IPS-18a (cell line): ENCODE data around the gene CPTP.

Experiments
- H3K27ac ChIP-seq: one replicate; pipeline ENCODE4 v1.5.1; 2013; ENCODE audit warnings: low read length
- H3K27me3 ChIP-seq: one replicate; pipeline ENCODE4 v1.6.1; 2013; ENCODE audit warnings: mild to moderate bottlenecking, low read length; ENCODE audit not compliant: control insufficient read depth, insufficient read depth
- H3K36me3 ChIP-seq: one replicate; pipeline ENCODE4 v1.6.1; 2013; ENCODE audit warnings: low read depth, low read length; ENCODE audit not compliant: control insufficient read depth
- H3K4me1 ChIP-seq: one replicate; pipeline ENCODE4 v1.6.1; 2013; ENCODE audit warnings: low read depth, low read length; ENCODE audit not compliant: control insufficient read depth
- H3K4me3 ChIP-seq: one replicate; pipeline ENCODE4 v1.5.1; 2013; ENCODE audit warnings: low read length
- H3K9ac ChIP-seq: one replicate; pipeline ENCODE4 v1.6.1; 2013; ENCODE audit warnings: mild to moderate bottlenecking, low read length, moderate library complexity
- H3K9me3 ChIP-seq: one replicate; pipeline ENCODE4 v1.6.1; 2013; ENCODE audit warnings: low read depth, low read length; ENCODE audit not compliant: control insufficient read depth

CPTP gene

DNA sequence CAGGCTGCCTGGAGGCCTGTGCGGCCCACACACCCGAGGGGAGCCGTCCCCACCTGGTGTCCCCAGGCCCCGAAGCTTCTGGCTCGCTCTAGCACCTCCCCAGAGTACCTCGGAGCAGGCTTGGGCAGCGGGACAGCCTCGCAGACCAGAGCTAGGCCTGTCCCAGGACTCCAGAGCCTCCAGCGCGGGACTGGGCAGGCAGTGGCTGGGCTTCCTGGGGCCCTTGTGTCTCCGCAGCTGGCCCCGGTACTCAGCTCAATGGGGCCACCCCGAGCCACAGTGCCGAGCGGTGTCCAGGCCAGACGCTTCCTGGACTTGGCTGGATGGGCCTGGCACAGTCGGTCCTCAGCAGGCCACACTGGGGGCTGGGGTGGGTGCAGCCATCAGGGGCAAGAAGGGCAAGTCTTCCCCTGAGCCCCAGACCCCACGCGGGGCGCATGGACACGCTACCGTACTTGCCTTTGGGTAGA lies 39.5 kb upstream of the CPTP start:
- no peak overlapping the region for H3K27ac ChIP-seq
- H3K9ac ChIP-seq, result no peak overlapping the region
- H3K4me3 ChIP-seq, result no peak overlapping the region
- H3K27me3 ChIP-seq, result no peaks in the 10 kb centered on the region
- H3K36me3 ChIP-seq, result no peaks in the 10 kb centered on the region
- H3K4me1 ChIP-seq, result no peaks in the 10 kb centered on the region
- no peaks in the 10 kb centered on the region for H3K9me3 ChIP-seq

DNA sequence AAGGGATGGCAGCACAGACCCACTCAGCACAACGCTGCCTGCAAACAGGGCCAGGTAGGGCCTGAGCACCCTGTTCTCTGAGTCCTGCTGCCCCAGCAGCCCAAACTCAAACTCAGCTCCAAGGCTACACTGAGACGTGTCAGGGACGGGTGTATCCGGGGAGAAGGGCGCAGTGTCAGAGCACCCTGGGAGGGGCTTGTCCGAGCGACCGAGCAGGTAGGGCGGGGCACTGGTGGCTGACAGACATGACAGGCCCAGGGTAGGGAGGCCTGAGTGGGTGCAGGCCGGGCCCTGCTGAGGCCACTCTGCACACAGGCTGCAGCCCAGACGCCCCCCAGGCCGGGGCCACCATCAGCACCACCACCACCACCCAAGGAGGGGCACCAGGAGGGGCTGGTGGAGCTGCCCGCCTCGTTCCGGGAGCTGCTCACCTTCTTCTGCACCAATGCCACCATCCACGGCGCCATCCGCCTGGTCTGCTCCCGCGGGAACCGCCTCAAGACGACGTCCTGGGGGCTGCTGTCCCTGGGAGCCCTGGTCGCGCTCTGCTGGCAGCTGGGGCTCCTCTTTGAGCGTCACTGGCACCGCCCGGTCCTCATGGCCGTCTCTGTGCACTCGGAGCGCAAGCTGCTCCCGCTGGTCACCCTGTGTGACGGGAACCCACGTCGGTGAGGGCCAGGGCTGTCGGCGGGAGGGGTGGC lies 38.8 kb upstream of the CPTP start:
- Histone ChIP-seq H3K36me3 (no peaks in the 10 kb centered on the region), H3K27me3 (no peaks in the 10 kb centered on the region), H3K9me3 (no peaks in the 10 kb centered on the region), H3K27ac (no peak overlapping the region), H3K4me1 (no peaks in the 10 kb centered on the region), H3K9ac (no peak overlapping the region), H3K4me3 (no peak overlapping the region)

- Histone ChIP-seq H3K36me3 (no peaks in the 10 kb centered on the region), H3K4me1 (no peaks in the 10 kb centered on the region), H3K9me3 (no peaks in the 10 kb centered on the region), H3K9ac (no peak overlapping the region), H3K4me3 (no peak overlapping the region), H3K27me3 (no peaks in the 10 kb centered on the region), H3K27ac (no peak overlapping the region)
Observed at GRCh38 chr1:1286313-1287261, 38.0 kb upstream of the CPTP start.

DNA sequence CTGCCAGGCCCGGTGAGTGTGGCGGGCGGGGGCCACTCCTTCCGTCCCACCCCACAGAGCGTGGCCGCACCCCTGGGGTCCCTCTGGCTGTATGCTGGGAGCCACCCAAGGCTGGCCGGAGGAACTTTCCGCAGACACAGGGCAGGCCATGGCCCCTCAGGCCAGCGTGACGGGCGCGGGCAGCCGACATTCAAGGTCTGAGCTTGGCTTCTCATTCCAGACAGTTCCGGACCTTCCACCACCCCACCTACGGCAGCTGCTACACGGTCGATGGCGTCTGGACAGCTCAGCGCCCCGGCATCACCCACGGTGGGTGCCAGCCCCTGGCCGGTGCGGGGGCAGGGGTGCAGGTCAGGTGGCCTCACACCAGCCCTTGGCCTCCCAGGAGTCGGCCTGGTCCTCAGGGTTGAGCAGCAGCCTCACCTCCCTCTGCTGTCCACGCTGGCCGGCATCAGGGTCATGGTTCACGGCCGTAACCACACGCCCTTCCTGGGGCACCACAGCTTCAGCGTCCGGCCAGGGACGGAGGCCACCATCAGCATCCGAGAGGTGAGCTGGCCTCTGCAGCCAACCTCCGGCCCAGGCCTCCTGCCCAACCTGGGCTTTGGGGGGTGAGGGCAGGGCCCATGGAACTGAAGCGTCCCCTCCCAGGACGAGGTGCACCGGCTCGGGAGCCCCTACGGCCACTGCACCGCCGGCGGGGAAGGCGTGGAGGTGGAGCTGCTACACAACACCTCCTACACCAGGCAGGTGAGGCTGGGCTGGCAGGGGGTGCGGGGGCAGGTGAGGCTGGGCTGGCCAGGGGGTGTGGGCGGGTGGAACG lies 37.1 kb upstream of the CPTP start:
- Histone ChIP-seq H3K9ac (no peak overlapping the region), H3K4me3 (no peak overlapping the region), H3K4me1 (no peaks in the 10 kb centered on the region), H3K36me3 (no peaks in the 10 kb centered on the region), H3K9me3 (no peaks in the 10 kb centered on the region), H3K27ac (no peak overlapping the region), H3K27me3 (no peaks in the 10 kb centered on the region)

GRCh38 chr1:1290238-1290731 lies 34.3 kb upstream of the CPTP start:
- Histone ChIP-seq H3K4me1 (no peaks in the 10 kb centered on the region), H3K27ac (no peak overlapping the region), H3K9me3 (no peaks in the 10 kb centered on the region), H3K9ac (no peak overlapping the region), H3K36me3 (no peaks in the 10 kb centered on the region), H3K27me3 (no peaks in the 10 kb centered on the region), H3K4me3 (no peak overlapping the region)

DNA sequence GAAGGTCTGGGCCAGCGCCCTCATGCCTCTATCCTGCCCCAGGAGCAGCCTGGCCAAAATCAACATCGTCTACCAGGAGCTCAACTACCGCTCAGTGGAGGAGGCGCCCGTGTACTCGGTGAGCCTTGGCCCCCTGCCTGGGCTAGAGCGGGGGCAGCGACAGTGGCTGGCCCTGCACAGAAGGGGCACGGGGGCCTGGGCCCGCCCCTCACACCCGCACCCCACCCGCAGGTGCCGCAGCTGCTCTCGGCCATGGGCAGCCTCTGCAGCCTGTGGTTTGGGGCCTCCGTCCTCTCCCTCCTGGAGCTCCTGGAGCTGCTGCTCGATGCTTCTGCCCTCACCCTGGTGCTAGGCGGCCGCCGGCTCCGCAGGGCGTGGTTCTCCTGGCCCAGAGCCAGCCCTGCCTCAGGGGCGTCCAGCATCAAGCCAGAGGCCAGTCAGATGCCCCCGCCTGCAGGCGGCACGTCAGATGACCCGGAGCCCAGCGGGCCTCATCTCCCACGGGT lies 33.5 kb upstream of the CPTP start:
- Histone ChIP-seq H3K27me3 (no peaks in the 10 kb centered on the region), H3K4me1 (no peaks in the 10 kb centered on the region), H3K9me3 (no peaks in the 10 kb centered on the region), H3K36me3 (no peaks in the 10 kb centered on the region), H3K27ac (no peak overlapping the region), H3K4me3 (no peak overlapping the region), H3K9ac (no peak overlapping the region)

DNA sequence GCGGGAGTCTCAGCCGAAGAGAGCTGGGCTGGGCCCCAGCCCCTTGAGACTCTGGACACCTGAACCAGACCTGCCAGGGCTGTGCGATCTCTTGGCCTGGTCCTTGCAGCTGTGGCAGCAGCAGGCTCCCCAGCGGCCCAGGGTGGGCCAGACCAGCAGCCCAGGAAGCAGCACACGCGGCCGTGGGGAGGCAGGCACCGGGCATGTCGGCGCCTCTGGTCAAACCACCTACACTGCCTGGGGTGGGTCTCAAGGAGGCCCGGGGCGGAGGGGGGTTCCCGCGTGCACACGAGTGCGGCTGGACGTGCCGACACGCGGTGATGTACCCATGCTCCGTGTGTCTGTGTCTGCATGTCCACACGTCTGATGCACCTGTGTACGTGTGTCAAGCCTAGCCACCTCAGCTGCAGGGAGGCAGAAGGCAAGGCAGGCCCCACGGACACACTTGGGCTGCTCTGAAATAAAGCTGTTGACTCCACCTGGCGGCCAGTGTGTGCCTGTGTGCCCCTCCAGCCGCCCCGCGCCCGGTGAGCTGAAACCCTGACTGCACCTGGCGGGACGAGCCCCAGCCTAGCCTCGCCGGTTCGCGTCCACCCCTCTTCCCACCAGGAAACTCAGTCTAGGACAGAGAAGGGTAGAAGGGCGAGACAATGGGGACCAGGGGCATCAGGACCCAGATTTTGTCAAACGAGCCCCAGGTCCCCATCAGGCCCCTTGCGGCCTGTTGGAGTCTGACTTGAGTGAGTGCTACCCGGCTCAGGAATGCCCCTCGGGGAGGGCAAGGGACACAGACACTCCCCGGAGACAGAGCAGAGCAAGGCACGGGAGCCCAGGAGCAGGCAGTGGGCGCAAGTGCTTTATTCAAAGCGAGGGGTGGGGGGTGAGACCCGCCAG lies 32.8 kb upstream of the CPTP start:
- Histone ChIP-seq H3K27me3 (no peaks in the 10 kb centered on the region), H3K4me1 (no peaks in the 10 kb centered on the region), H3K9ac (no peak overlapping the region), H3K9me3 (no peaks in the 10 kb centered on the region), H3K27ac (no peak overlapping the region), H3K4me3 (no peak overlapping the region), H3K36me3 (no peaks in the 10 kb centered on the region)

DNA sequence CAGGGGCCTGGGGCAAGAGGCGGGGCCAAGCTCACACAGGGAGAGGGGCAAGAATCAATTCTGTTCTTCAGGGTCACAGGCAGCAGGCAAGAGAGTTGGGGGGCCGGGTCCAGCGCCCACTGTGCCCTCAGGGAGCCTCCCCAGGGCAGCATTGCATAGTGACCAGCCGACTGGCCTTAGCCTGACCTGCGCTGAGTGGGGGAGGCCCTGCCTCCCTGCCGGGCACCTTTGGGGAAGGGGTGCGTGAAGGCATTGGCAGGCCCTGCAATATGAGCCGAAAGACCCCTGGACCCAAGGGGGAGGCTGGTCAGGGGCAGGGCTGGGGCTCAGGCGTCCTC lies 32.2 kb upstream of the CPTP start:
- H3K4me1 ChIP-seq, result no peaks in the 10 kb centered on the region
- H3K9ac ChIP-seq, result no peak overlapping the region
- H3K9me3 ChIP-seq, result no peaks in the 10 kb centered on the region
- H3K36me3 ChIP-seq, result no peaks in the 10 kb centered on the region
- no peak overlapping the region for H3K4me3 ChIP-seq
- no peaks in the 10 kb centered on the region for H3K27me3 ChIP-seq
- H3K27ac ChIP-seq, result no peak overlapping the region

DNA sequence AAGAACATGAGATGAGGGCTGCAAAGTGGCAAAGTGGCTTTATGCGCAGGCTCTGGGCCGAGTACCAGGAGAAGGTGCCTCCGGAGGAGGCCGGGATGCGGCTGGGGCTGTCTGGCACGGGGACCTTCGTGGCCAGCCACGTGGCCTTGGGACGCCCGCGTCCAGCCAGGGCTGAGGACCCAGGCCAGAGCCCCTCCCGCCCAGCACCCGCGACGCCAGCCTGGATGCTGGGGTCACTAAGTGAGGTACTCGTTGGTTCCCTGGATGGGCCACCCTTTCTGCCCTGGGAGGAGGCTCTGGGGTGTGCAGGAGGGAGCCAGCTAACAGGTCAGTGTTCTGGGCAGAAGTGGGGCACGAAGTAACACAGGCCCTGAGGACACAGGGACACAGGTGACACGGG lies 31.8 kb upstream of the CPTP start:
- no peak overlapping the region for H3K4me3 ChIP-seq
- H3K9ac ChIP-seq, result no peak overlapping the region
- no peaks in the 10 kb centered on the region for H3K4me1 ChIP-seq
- no peak overlapping the region for H3K27ac ChIP-seq
- no peaks in the 10 kb centered on the region for H3K27me3 ChIP-seq
- no peaks in the 10 kb centered on the region for H3K36me3 ChIP-seq
- no peaks in the 10 kb centered on the region for H3K9me3 ChIP-seq

DNA sequence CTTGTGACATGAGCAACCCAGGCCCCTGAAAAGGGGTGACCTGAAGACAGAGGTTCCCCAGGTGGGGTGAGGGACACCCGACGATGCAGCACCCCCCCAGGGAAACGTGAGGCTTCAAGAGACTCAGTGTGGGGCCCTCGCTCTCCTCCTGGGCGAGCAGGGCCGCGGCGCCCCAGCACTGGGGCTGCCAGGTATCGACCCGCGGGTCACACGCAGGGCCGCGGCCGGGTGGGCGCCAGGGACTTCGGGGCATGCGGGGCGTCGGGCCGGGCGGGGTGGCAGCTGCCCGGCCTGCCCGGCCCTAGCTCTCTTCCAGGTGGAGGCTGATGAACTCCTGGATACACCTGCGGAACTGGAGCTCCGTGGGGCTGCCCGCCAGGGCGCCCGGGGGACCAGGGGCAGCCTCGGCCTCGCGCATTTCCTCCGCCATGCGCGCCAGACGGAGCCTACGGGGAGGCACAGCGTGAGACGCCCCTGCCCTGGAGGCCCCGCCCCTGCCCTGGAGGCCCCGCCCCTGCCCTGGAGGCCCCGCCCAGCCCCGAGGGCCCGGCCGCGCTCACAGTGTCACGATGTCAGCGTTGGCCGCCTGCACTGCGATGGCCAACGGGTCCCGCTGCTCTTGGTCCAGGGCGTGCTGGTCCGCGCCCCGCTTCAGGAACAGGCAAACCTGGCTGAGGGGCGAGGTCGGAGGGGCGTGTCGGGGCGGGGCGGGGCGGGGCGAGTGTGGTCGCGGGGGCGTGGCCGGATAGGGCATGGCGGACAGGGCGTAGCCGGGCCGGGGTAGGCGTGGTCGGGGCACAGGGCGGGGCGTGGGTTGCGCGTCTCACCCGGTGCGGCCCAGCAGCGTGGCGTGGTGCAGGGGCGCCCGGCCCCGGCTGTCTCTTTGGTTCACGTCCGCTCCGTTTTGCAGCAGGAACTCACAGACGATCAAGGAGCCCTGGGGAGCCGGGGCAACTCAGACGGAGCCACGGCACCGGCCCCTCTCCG lies 31.0 kb upstream of the CPTP start:
- Histone ChIP-seq H3K9ac (no peak overlapping the region), H3K27ac (no peak overlapping the region)

More for the DNA sequence above, 31.0 kb upstream of the CPTP start:
- H3K4me1 ChIP-seq, result no peaks in the 10 kb centered on the region
- no peaks in the 10 kb centered on the region for H3K36me3 ChIP-seq
- no peak overlapping the region for H3K4me3 ChIP-seq
- no peaks in the 10 kb centered on the region for H3K27me3 ChIP-seq
- H3K9me3 ChIP-seq, result no peaks in the 10 kb centered on the region
